AG04450 (cell line): Measurements from ENCODE around the gene TRIM44. TPM values are rescaled to one million over a fixed set of nuclear protein-coding genes. Genes with fewer than 3 reads are reported as not detected.
"Not testable (repeated sequence)": the region's sequence is repeated elsewhere in the genome, so short reads cannot be mapped to it uniquely, and the experiment has no call there.

ENCODE experiments used
- CTCF ChIA-PET: fragments of 300-600, 350-600 bp; formaldehyde crosslinking; extraction: SDS; loops from one replicate; lab custom pipeline; 2022; ENCODE audit warnings: antibody characterized with exemption, inconsistent platforms; lab: Charles Lee
- POLR2A ChIA-PET: fragments of 350-600 bp; formaldehyde crosslinking; extraction: SDS; loops from one replicate; lab custom pipeline; 2021; ENCODE audit warnings: antibody characterized with exemption, inconsistent platforms; lab: Yijun Ruan, JAX
- DNase-seq: peaks from one replicate; pipeline ENCODE4 v3.0.0-alpha.2; 2011; ENCODE audit warnings: low read depth, low spot score
- H3K27ac ChIP-seq: one replicate; pipeline ENCODE4 v1.5.1; 2012; ENCODE audit warnings: low read depth, low read length, control low read depth
- H3K27me3 ChIP-seq: one replicate; pipeline ENCODE4 v1.6.0; 2012; ENCODE audit warnings: low read length; ENCODE audit not compliant: control insufficient read depth, insufficient read depth
- H3K4me3 ChIP-seq: 2 replicates; pipeline ENCODE4 v1.5.1; 2011; ENCODE audit warnings: mild to moderate bottlenecking, low read depth, low read length, control low read depth
- H3K9me3 ChIP-seq: 2 replicates; pipeline ENCODE4 v1.5.1; 2012; ENCODE audit warnings: low read length; ENCODE audit not compliant: control insufficient read depth, insufficient read depth
- CTCF ChIP-seq: IDR thresholded peaks from 2 replicates; pipeline ENCODE4 v1.5.1; 2011; ENCODE audit warnings: low read depth, low read length, control low read depth, inconsistent platforms
- polyA plus RNA-seq: library from polyadenylated mRNA; depleted of rRNA; stranded (reverse); fragments of >200 nt; gene quantifications from 2 replicates; pipeline ENCODE4 v1.2.3, GENCODE V29; 2011

The TRIM44 gene
- polyA plus RNA-seq, 1 experiment, result 70.7 TPM

- Histone ChIP-seq H3K27me3 (no peaks in the 10 kb centered on the region), H3K4me3 (no peak overlapping the region), H3K27ac (no peak overlapping the region), H3K9me3 (no peaks in the 10 kb centered on the region)
- CTCF ChIA-PET, result interaction anchor here (0.6 to 1.7 kb wide), 2 partner anchors 58 to 497 kb away, joined by 3 to 5 read pairs; no protein-coding TSS in a partner anchor
- POLR2A ChIA-PET, result no interaction called here
- no peak for TF ChIP-seq CTCF
- no peak for DNase-seq
Observed at GRCh38 chr11:35763765-35764164, 101.2 kb downstream of the TRIM44 start.

GRCh38 chr11:35764417-35764816 is 101.8 kb downstream of the TRIM44 start:
- Histone ChIP-seq H3K9me3 (no peaks in the 10 kb centered on the region), H3K4me3 (no peak overlapping the region), H3K27me3 (no peaks in the 10 kb centered on the region), H3K27ac (no peak overlapping the region)
- no peak for DNase-seq
- TF ChIP-seq CTCF, result no peak
- CTCF ChIA-PET, result interaction anchor here (1.0 kb wide), 1 partner anchor 58 kb away, joined by 9 read pairs; no protein-coding TSS in a partner anchor
- POLR2A ChIA-PET, result no interaction called here

- POLR2A ChIA-PET, result no interaction called here
- no peaks in the 10 kb centered on the region for H3K27me3 ChIP-seq
- H3K4me3 ChIP-seq, result no peak overlapping the region
- no peak overlapping the region for H3K27ac ChIP-seq
- H3K9me3 ChIP-seq, result no peaks in the 10 kb centered on the region
- TF ChIP-seq CTCF, result no peak
- DNase-seq, result no peak
- CTCF ChIA-PET, result interaction anchor here (1.0 kb wide), 1 partner anchor 57 kb away, joined by 9 read pairs; no protein-coding TSS in a partner anchor
Observed at GRCh38 chr11:35765211-35765610, 102.6 kb downstream of the TRIM44 start.

- ChIA-PET CTCF (interaction anchor here (0.6 to 1.4 kb wide), 2 partner anchors 56 to 71 kb away, joined by 3 to 10 read pairs; no protein-coding TSS in a partner anchor), POLR2A (no interaction called here)
- TF ChIP-seq CTCF, result no peak
Observed at GRCh38 chr11:35766651-35767050, 104.1 kb downstream of the TRIM44 start.

GRCh38 chr11:35770425-35770824 is 107.8 kb downstream of the TRIM44 start:
- DNase-seq, result peak; percentile 21
- not testable (repeated sequence) for H3K4me3 ChIP-seq, H3K27me3 ChIP-seq
- peaks cover 10% of the 10 kb centered on the region for H3K9me3 ChIP-seq
- H3K27ac ChIP-seq, result peak overlapping the region; percentile 24
- CTCF ChIA-PET, result interaction anchor here (2.9 kb wide), 1 partner anchor 51 kb away, joined by 13 read pairs; no protein-coding TSS in a partner anchor
- POLR2A ChIA-PET, result interaction anchor here (1.2 kb wide), 1 partner anchor 695 kb away, joined by 3 read pairs; no protein-coding TSS in a partner anchor

More at GRCh38 chr11:35766651-35767050, 104.1 kb downstream of the TRIM44 start:
- peaks cover 8% of the 10 kb centered on the region; the same call in 1 of the 2 replicates for H3K9me3 ChIP-seq
- no peaks in the 10 kb centered on the region for H3K27me3 ChIP-seq
- no peak for DNase-seq
- H3K4me3 ChIP-seq, result no peak overlapping the region
- H3K27ac ChIP-seq, result no peak overlapping the region
